ENCODE measurements around the gene PRM2.

Gene PRM2

DNA sequence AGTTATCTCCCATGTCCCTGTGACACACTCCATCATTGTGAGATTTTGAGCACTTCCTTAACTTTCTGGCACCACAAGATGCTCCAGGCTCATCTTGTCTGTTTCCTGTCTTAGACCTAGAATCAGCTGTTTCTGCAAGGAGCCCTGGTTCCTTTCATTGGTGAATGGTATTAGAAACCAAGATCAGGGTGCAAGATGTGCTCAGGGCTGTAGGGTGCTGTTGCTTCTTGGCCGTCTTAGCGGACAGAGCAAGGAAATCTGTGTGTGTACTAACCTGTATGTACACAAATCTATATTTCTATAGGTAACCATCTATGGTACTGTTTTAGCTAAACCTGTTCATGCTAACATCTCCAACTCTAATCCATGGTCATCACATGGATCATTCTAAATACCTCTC lies 12.9 kb upstream of the PRM2 start:
- DNase-seq = no peak

DNA sequence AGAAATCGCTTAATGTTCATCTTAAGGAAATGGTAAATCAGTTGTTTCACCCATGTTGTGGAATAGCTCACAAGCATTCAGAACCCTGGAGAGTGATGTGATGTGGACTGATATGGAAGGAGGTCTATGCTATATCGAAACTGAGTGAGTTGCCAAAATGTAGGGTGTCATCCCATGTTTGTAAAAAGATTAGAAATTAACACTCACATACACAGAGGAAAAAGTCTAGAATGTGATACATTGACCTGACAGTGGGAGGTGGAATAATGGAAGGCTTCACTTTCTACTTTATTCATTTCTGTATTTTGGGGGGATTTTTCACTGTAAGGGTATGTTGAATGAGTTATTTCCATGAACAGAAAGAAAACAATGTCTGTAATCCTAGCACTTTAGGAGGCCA lies 9.6 kb upstream of the PRM2 start:
- DNase-seq = no peak

DNA sequence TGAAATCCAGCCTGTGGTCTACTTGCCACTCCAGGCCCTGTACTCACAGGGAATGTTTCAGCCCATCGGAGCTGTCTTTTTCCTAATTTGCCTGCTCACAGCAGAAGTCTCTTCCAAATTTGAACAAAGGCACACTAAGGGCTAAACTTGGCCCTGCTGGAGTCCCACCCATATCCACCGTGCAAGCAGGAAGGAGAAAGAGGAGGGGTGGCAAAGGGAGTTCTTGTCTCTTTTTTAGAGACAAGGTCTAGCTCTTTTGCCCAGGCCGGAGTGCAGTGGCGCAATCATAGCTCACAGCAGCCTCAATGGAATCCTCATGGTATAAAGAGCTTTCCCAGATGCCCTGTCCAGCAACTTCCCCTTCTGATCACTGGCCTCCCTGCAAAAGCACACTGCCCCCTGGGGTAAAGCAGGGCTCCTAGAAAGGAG lies 7.6 kb upstream of the PRM2 start:
- DNase-seq = no peak

DNA sequence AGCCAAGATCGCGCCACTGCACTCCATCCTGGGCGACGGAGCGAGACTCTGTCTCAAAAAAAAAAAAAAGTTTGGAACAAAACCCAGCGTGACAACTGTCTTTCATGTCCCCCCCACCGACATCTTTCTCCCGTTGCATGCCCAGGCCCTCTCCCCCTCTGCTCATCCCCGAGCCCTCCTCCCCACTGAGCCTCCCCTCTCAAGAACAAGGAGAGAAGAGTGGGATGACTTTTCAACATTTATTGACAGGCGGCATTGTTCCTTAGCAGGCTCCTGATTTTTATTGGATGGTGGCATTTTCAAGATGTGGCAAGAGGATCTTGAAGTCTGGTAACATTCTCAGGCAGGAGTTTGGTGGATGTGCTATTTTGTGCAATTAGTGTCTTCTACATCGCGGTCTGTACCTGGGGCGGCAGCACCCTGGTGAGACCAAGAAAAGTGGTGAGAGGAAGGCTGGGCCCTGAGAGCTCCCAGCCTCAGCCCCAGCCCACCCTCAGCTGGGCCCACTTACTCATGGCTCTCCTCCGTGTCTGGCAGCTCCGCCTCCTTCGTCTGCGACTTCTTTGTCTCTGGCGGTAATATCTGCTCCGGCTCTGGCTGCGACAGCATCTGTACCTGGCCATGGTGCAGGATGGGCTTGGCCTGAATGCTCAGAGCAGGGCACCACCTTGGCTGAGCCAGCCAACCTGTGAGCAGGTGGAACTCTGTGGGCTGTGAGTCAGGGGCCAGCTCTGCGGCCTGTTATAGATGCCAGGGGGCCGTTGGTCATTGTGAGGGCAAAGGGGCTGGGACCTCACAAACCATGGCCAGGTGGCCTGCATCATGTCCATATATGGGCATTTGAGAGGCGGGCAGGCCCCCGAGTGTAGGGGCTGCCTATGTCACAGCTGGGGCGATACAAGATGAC lies 4.6 kb upstream of the PRM2 start, which contains the start of gene PRM1:
Gene PRM1, minus strand, starts transcription at position 715 of the 907 bp plus-strand sequence. Its CDS starts 92 bp downstream, at position 623.
- DNase-seq = no peak

DNA sequence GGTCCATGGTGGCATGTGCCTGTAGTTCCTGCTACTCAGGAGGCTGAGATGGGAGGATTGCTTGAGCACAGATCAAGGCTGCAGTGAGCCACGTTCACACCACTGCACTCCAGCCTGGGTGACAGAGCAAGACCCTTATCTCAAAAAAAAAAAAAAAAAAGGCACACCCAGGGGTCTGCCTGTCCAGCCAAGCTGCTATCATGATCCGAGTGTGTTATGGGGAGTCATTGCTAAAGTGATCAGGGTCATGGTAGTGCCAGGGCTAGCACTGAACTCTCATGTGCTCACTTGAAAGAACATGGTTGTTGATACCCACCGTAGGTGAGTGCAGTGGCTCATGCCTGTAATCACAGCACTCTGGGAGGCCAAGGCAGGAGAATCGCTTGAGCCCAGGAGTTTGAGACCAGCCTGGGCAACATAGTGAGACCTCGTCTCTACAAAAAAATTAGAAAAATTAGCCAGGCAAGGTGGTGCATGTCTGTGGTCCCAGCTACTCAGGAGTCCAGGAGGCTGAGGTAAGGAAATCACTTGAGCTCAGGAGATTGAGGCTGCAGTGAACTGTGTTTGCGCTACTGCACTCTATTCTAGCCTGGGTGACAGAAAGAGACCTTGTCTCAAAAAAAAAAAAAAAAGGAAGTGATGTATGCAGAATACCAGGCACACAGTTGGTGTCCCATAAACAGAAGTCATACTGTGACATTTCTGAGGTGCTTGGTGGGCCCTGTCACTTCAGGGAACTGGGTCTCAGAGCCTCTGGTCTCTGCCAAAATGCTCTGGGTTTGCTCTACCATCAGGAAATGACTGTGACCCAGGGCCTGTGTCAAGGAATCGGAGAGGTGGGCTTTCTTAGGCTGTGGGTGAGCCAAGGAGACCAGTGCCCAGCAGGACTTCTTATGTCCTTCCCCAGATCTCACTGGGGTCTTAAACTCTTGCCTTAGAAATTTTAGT lies 2.7 kb upstream of the PRM2 start:
- no peak for DNase-seq

GRCh38 chr16:11277607-11278337 lies 1.5 kb upstream of the PRM2 start:
- DNase-seq = no peak

DNA sequence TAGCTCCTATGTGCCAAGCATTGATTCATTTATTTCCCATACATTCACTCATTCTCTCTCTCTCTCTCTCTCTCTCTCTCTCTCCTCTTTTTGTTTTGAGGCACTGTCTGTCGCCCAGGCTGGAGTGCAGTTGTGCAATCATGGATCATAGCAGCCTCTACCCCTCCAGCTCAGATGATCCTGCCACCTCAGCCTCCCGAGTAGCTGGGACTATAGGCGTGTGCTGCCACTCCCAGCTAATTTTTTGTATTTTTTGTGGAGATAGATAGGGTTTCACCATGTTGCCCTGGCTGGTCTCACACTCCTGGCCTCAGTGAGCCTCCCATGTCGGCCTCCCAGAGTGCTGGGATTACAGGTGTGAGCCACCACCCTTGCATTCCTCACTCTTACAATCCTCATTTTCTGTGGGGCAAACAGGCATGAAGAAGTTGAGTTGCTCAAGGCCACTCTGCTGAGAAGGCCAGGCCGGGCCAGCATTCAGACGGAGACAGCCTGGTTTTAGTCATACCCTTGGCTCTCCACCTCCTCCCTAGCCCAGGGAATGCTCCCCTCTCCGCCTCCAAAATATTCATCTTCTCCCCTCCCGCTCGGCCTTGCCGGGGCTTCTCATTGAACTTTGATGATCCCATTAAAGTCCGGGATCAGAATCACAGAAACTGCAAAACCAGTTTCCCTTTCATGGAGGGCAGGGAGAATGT lies 765 bp upstream of the PRM2 start:
- DNase-seq = no peak

DNA sequence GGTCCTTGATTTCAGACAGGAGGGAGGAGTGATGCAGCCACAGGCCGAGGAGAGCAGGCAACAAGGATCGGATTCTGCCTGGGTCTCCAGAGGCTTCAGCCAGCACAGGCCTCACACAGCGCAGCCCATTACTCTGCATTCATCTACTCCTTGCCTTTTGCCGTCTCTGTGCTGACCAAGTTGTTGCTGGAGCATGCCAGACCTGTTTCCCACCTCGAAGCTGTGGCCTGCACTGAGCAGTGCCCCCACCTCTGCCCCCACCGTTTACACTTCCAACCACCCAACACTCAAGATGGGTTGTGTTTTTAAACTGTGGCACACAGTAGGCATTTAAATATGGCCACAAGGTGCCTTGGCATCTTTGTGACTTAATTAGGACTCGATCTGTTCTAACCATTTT lies 1.3 kb downstream of the PRM2 start:
- no peak for DNase-seq

DNA sequence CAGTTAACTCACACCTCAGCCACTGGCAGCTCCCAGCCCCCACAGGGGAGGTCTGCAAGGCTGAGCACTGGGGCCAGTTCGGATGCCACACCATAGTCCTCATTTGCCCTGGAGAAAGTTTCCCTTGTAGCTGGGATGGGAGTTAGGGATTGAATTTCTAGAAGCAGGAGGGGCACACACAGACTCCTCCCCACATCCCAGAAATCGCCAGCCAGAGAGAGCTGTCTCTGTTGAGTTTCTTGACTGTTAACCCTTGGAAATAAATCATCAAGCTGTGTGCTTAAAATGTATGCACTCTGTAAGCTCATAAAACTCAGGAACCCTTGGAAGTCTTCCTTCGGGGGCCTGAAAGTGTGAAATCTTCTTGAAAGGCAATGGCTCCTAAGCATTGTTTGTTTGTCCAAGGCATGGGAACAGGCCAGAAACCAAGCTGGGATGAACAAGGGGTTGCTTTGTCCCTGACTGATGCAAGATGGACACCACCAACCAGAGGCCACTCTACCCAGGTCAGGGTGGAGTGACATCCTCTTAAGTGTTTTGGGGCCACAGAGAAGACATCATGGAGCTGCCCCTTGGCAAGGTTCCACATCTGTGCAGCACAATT lies 2.5 kb downstream of the PRM2 start:
- no peak for DNase-seq

GRCh38 chr16:11272921-11273720 lies 3.2 kb downstream of the PRM2 start, which contains the start of gene PRM3:
Gene PRM3 (minus strand): TSS chr16:11273629. CDS start chr16:11273595, 34 bp downstream.
- DNase-seq = no peak

DNA sequence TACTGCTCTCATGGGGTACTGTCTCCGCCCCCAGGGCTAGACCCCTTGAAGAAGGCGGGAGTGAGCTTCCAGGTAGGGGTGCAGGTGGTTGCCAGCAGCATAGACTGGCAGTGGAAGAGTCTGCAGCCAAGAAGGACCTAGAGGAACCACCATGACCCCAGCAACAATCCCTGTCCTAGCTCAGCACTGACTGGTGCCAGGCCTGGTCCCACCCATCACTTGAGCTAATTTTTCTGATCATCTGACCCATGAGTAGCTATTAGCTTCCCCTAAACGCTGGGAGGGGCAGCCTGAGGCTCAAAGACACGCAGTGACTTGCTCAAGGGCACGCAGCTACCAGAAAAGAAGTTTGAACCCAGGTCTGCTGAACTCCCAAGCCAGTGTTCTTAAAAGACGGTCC lies 3.8 kb downstream of the PRM2 start:
- DNase-seq = no peak

DNA sequence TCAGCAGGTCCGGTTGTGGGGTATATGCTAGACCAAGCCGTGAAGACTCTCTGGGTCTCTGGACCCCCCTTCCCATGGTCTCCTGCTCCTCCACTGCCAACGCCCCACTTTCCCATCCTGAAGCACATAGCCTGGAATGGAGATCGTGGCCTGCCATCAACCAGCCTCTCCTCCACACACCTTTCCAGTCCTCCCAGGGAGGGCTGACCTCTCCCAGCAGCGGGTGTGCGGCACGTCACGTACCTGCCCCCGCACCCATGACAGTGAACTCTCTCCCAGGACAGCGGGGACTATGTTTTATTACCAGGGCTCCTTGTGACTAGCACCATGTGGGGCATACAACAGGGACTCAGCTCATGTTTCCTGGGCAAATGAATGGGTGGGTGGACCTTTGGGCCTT lies 4.7 kb downstream of the PRM2 start:
- DNase-seq = no peak

- no peak for DNase-seq
Observed at GRCh38 chr16:11270602-11271162, 5.6 kb downstream of the PRM2 start.

DNA sequence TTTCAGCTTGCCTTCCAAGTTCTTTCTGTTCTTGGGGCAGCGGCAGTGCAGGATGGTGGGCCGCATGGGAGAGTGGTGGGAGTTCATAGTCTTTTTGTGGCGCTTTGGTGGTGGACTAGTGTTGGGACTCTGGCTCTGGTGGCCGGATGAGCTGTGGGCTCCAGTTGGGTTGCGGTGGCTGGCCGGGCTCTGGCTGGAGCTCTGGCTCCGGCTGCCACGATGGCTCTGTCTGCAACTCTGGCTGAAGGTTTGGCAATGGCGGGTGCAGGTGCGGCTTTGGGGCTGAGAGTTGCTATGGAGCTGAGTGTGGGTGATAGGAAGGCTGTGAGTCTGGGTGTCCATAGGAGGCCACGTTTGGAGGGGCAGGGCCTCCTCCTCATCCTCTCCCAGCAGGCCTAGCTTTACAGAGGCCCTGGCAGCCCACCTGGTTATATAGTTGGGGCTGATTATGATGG lies 7.3 kb downstream of the PRM2 start, which contains the start of gene TNP2:
Gene TNP2, minus strand, starts transcription at position 405 of the 455 bp plus-strand sequence. Its CDS starts 63 bp downstream, at position 342.
- DNase-seq = no peak

DNA sequence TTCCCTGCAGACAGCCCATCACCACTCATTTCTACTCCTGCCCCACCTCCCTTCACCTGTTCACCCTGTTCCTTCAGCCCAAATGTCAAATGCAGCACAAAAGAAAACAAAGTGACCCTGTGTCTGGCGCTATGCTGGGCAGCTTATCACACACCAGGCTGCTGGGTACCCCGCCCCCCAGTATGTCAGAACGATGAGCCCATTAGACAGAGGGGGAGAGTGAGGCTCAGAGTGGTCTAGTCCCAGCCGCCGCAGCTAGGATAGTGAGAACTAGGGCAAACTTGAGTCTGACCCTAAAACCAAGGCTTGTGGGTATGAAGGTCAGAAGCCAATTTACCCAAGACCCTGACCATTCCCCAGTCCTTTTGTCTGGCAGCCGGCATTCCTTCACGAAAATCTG lies 11.2 kb downstream of the PRM2 start:
- DNase-seq = no peak

GRCh38 chr16:11264155-11264832 lies 12.0 kb downstream of the PRM2 start:
- no peak for DNase-seq

GRCh38 chr16:11263737-11264136 lies 12.5 kb downstream of the PRM2 start:
- peak in 4 of 6 experiments; percentile 4 to 57 (median 54) for DNase-seq

DNA sequence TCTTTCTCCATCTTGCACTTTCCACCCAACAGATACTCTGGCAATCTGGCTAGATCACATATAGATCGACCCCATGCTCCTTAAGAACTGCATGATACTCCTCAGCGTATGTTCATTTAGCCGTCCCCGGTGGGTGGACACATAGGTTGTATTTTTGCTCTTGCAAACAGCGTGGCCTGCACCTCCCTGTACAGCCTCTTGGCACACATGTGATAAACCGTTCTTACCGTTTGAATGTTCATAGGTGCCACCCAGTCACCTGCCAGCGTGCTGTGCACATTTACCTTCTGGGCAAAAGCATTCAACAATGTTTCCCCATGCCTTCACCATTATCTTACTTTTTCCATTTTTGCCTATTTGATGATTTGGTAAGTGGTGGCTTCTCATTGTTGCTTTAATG lies 13.4 kb downstream of the PRM2 start:
- DNase-seq = peak in 1 of 6 experiments; percentile 13

DNA sequence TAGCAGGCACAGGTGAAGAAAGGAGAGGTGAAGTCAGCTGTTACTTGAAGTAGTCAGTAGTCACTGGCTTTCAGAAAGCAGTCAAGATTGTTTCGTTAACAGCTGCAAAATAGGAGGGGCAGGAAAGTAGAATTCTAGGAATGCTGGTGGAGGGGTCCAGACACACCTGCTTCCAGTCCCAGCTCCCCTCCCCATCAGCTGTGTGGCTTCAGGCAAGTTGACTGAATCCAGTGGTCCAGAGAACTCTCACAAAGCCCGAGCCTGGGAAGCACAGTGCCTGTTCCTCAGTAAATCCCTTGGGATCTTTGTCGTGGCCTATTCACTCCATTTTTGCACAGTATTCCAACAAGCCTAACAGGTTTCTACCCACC lies 15.7 kb downstream of the PRM2 start:
- no peak for DNase-seq
